Activated T-helper 1 cell treated with anti-CD3 and anti-CD28 coated beads, Interleukin-2, amount 50 U/mL, for 16 hours (primary cell): ENCODE data around the gene MFNG.

ENCODE experiments used
- DNase-seq, 2 donors: peaks; one replicate each; pipeline ENCODE4 v3.0.0-alpha.2; 2020; ENCODE audit warnings: low read depth in 1 of 2, low spot score in 1 of 2

The MFNG gene

GRCh38 chr22:37497062-37497599 lies 10.9 kb upstream of the MFNG start:
- DNase-seq, result no peak

GRCh38 chr22:37496651-37497050 lies 10.5 kb upstream of the MFNG start:
- no peak for DNase-seq

GRCh38 chr22:37493979-37494378 lies 7.8 kb upstream of the MFNG start:
- DNase-seq, result no peak

GRCh38 chr22:37492428-37493344 lies 6.5 kb upstream of the MFNG start:
- DNase-seq, result peak in 1 of 2 donors; percentile 24

GRCh38 chr22:37491559-37492427 lies 5.6 kb upstream of the MFNG start:
- DNase-seq, result no peak

GRCh38 chr22:37491106-37491505 lies 4.9 kb upstream of the MFNG start:
- no peak for DNase-seq

- no peak for DNase-seq
Observed at GRCh38 chr22:37489983-37490382, 3.8 kb upstream of the MFNG start.

- no peak for DNase-seq
Observed at GRCh38 chr22:37488337-37489135, 2.4 kb upstream of the MFNG start.

- no peak for DNase-seq
Observed at GRCh38 chr22:37487571-37487970, 1.4 kb upstream of the MFNG start.

- no peak for DNase-seq
Observed at GRCh38 chr22:37487129-37487528, 945 bp upstream of the MFNG start.

GRCh38 chr22:37485395-37486223 lies 575 bp downstream of the MFNG start:
- peak in 1 of 2 donors; percentile 6 for DNase-seq

GRCh38 chr22:37484480-37485394 lies 1.4 kb downstream of the MFNG start:
- peak; percentile 64 to 68 for DNase-seq

GRCh38 chr22:37483050-37483449 lies 3.1 kb downstream of the MFNG start:
- no peak for DNase-seq

GRCh38 chr22:37482244-37482643 lies 3.9 kb downstream of the MFNG start:
- DNase-seq, result no peak

GRCh38 chr22:37481347-37481907 lies 4.8 kb downstream of the MFNG start:
- DNase-seq, result no peak

- no peak for DNase-seq
Observed at GRCh38 chr22:37480387-37481346, 5.5 kb downstream of the MFNG start.

- DNase-seq, result no peak
Observed at GRCh38 chr22:37479196-37479595, 7.0 kb downstream of the MFNG start.
